Mammary epithelial cell (primary cell): ENCODE measurements around the gene SCN9A.

Experiments
- CTCF ChIP-seq, 2 donors: IDR thresholded peaks in 1 of 2; conservative IDR thresholded peaks in 1 of 2; 2 replicates each; pipeline ENCODE4 v1.5.1; 2011 to 2012; ENCODE audit warnings: inconsistent platforms in 2 of 2, low read length in 2 of 2, mild to moderate bottlenecking in 2 of 2, control low read depth in 1 of 2, low read depth in 1 of 2; ENCODE audit not compliant: insufficient read depth in 1 of 2; ENCODE audit errors: extremely low read depth in 1 of 2
- EZH2 ChIP-seq: IDR thresholded peaks from 2 replicates; pipeline ENCODE4 v1.6.1; 2012; ENCODE audit warnings: low read length, inconsistent platforms, borderline replicate concordance

GRCh38 chr2:166418853-166419615, 43.3 kb upstream of the SCN9A start:
- TF ChIP-seq CTCF (conservative IDR thresholded peaks at IDR 0.05 in 1 of 2, IDR thresholded peaks at IDR 0.05 in 1 of 2; ENCODE audit: extremely low read depth in 1 of 2, insufficient read depth in 1 of 2, low read depth in 1 of 2, low read length in 2 of 2) (no peak), EZH2 (no peak)
